ENCODE results near the gene PRUNE1.
A peak's percentile ranks its signal among the peaks of the same experiment; 100 is the strongest.

Gene PRUNE1

GRCh38 chr1:150973258-150973835 is 34.9 kb upstream of the PRUNE1 start:
- Histone ChIP-seq H3K9me3 (ENCODE audit: insufficient read depth, low read length) (no peaks in the 10 kb centered on the region), H3K27me3 (ENCODE audit: insufficient read depth, insufficient read length) (peaks cover 3% of the 10 kb centered on the region), H3K4me1 (ENCODE audit: insufficient read depth, insufficient read length) (peaks cover 37% of the 10 kb centered on the region), H3K36me3 (ENCODE audit: insufficient read depth, insufficient read length, low read length) (peaks cover 24% of the 10 kb centered on the region), H3K4me3 (ENCODE audit: insufficient read length, low read depth) (peak overlapping the region; percentile 79), H3K9ac (ENCODE audit: insufficient read length, low read depth) (peak overlapping the region; percentile 76)
- TF ChIP-seq ZNF274 (IDR thresholded peaks at IDR 0.05; ENCODE audit: low read depth, low read length) (no peak), SUZ12 (IDR thresholded peaks at IDR 0.05; ENCODE audit: extremely low read depth, insufficient read depth, insufficient read length) (no peak), YY1 (IDR thresholded peaks at IDR 0.05; ENCODE audit: insufficient read depth, insufficient read length) (no peak)
- no peak for DNase-seq (ENCODE audit: low read depth, low spot score)

- DNase-seq (ENCODE audit: low read depth, low spot score): no peak
- H3K27me3 ChIP-seq (ENCODE audit: insufficient read depth, insufficient read length): peaks cover 3% of the 10 kb centered on the region
- peaks cover 18% of the 10 kb centered on the region for H3K36me3 ChIP-seq (ENCODE audit: insufficient read depth, insufficient read length, low read length)
- peaks cover 38% of the 10 kb centered on the region for H3K4me1 ChIP-seq (ENCODE audit: insufficient read depth, insufficient read length)
- peak overlapping the region; percentile 79 for H3K4me3 ChIP-seq (ENCODE audit: insufficient read length, low read depth)
- H3K9me3 ChIP-seq (ENCODE audit: insufficient read depth, low read length): no peaks in the 10 kb centered on the region
- peak overlapping the region; percentile 76 for H3K9ac ChIP-seq (ENCODE audit: insufficient read length, low read depth)
- TF ChIP-seq YY1 (IDR thresholded peaks at IDR 0.05; ENCODE audit: insufficient read depth, insufficient read length) (no peak), ZNF274 (IDR thresholded peaks at IDR 0.05; ENCODE audit: low read depth, low read length) (no peak), SUZ12 (IDR thresholded peaks at IDR 0.05; ENCODE audit: extremely low read depth, insufficient read depth, insufficient read length) (no peak)
Observed at GRCh38 chr1:150973836-150974579, 34.2 kb upstream of the PRUNE1 start.

DNA sequence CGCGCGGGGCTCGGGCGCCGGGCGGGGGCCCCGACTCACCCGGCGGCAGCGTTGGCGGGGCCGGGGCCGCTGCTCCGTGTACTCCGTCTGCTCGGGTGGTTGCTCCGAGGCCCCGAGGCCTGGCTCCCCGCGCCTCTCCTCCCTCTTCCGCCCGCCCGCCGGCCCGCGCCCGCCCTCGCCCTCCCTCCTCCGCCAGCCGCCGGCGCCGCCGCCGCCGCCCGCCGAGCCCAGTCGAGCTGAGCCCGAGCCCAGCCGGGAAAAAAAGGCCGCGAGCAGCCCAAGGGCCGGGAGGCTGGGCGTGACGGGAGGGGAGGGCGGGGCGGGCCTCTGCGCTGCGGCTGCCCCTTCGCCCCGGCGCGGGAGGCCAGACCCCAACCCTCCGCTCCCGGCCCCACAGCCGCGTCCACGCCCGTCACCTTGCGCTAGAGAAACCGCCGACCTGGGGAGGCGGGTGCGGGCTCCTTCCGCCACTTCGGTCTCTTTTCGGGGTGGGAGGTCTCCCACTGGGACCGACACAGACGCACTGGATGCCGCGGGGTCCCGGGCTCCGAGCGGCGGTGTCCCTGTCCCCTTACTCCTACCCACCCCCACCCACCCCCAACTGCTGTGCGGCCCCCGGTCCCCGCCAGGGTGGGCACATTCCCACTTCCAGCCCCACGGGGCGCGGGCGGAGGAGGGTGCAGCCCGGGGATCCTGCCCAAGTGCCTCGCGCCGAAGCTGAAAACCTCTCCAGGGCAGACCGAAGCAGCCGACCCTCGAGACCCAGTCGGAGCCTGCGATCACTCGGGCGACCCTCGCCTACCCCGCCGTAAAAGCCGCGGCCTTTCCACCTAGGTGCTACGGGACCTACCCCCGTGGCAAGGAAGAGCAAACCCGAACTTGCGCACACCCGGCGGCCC is 33.4 kb upstream of the PRUNE1 start, which contains the start of gene CERS2:
CERS2 (minus strand) TSS at position 256 of the 899 bp plus-strand sequence. CDS start 5,745 bp downstream, outside the sequence.
- H3K9me3 ChIP-seq (ENCODE audit: insufficient read depth, low read length): no peaks in the 10 kb centered on the region
- H3K4me3 ChIP-seq (ENCODE audit: insufficient read length, low read depth): peak within 1 kb of the TSS; percentile 79
- H3K4me1 ChIP-seq (ENCODE audit: insufficient read depth, insufficient read length): peaks cover 41% of the 10 kb centered on the region
- H3K27me3 ChIP-seq (ENCODE audit: insufficient read depth, insufficient read length): peaks cover 3% of the 10 kb centered on the region
- no peak for TF ChIP-seq ZNF274 (IDR thresholded peaks at IDR 0.05; ENCODE audit: low read depth, low read length)
- TF ChIP-seq SUZ12 (IDR thresholded peaks at IDR 0.05; ENCODE audit: extremely low read depth, insufficient read depth, insufficient read length): no peak
- TF ChIP-seq YY1 (IDR thresholded peaks at IDR 0.05; ENCODE audit: insufficient read depth, insufficient read length): no peak
- H3K36me3 ChIP-seq (ENCODE audit: insufficient read depth, insufficient read length, low read length): peaks cover 10% of the 10 kb centered on the region
- peak; percentile 70 for DNase-seq (ENCODE audit: low read depth, low spot score)
- H3K9ac ChIP-seq (ENCODE audit: insufficient read length, low read depth): peak within 1 kb of the TSS; percentile 88

DNA sequence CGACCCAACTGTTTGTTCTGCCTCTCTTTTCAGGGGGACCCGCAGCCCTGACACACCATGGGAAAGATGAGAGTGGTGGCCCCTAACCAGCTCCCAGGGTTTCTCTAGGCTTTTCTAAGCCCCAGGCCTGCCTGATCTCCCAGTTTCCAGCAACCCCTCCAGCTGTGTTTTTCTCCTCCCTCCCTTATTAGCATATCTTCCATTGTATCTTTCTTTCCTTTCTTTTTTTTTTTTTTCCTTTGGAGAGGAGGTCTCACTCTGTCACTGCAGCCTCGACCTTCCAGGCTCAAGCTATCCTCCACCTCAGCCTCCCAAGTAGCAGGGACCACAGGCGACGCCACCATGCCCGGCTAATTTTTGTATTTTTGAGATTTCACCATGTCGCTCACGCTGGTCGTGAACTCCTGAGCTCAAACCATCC is 31.8 kb upstream of the PRUNE1 start:
- Histone ChIP-seq H3K4me1 (ENCODE audit: insufficient read depth, insufficient read length) (peaks cover 37% of the 10 kb centered on the region), H3K27me3 (ENCODE audit: insufficient read depth, insufficient read length) (peaks cover 3% of the 10 kb centered on the region), H3K9ac (ENCODE audit: insufficient read length, low read depth) (peak overlapping the region; percentile 12), H3K9me3 (ENCODE audit: insufficient read depth, low read length) (no peaks in the 10 kb centered on the region), H3K4me3 (ENCODE audit: insufficient read length, low read depth) (no peak overlapping the region), H3K36me3 (ENCODE audit: insufficient read depth, insufficient read length, low read length) (no peaks in the 10 kb centered on the region)
- DNase-seq (ENCODE audit: low read depth, low spot score): no peak
- TF ChIP-seq SUZ12 (IDR thresholded peaks at IDR 0.05; ENCODE audit: extremely low read depth, insufficient read depth, insufficient read length): no peak
- no peak for TF ChIP-seq YY1 (IDR thresholded peaks at IDR 0.05; ENCODE audit: insufficient read depth, insufficient read length)
- TF ChIP-seq ZNF274 (IDR thresholded peaks at IDR 0.05; ENCODE audit: low read depth, low read length): no peak

- no peak for TF ChIP-seq SUZ12 (IDR thresholded peaks at IDR 0.05; ENCODE audit: extremely low read depth, insufficient read depth, insufficient read length)
- no peak for TF ChIP-seq YY1 (IDR thresholded peaks at IDR 0.05; ENCODE audit: insufficient read depth, insufficient read length)
- TF ChIP-seq ZNF274 (IDR thresholded peaks at IDR 0.05; ENCODE audit: low read depth, low read length): no peak
- peak overlapping the region; percentile 18 for H3K4me3 ChIP-seq (ENCODE audit: insufficient read length, low read depth)
- no peak for DNase-seq (ENCODE audit: low read depth, low spot score)
- H3K4me1 ChIP-seq (ENCODE audit: insufficient read depth, insufficient read length): peaks cover 38% of the 10 kb centered on the region
- peak overlapping the region; percentile 21 for H3K9ac ChIP-seq (ENCODE audit: insufficient read length, low read depth)
- H3K27me3 ChIP-seq (ENCODE audit: insufficient read depth, insufficient read length): peaks cover 3% of the 10 kb centered on the region
- no peaks in the 10 kb centered on the region for H3K9me3 ChIP-seq (ENCODE audit: insufficient read depth, low read length)
- no peaks in the 10 kb centered on the region for H3K36me3 ChIP-seq (ENCODE audit: insufficient read depth, insufficient read length, low read length)
Observed at GRCh38 chr1:150976879-150977694, 31.2 kb upstream of the PRUNE1 start.
